Uterine smooth muscle cell (primary cell): ENCODE measurements around the gene MAPK6. TPM values are rescaled to one million over a fixed set of nuclear protein-coding genes. Genes with fewer than 3 reads are reported as not detected.

Experiments
- total RNA-seq: library from RNA; depleted of rRNA; stranded (reverse); fragments of >200 nt; gene quantifications from 2 replicates; pipeline ENCODE4 v1.2.3, GENCODE V29; 2014

MAPK6 gene
- total RNA-seq: 94.5 and 97.0 TPM in 2 replicates

DNA sequence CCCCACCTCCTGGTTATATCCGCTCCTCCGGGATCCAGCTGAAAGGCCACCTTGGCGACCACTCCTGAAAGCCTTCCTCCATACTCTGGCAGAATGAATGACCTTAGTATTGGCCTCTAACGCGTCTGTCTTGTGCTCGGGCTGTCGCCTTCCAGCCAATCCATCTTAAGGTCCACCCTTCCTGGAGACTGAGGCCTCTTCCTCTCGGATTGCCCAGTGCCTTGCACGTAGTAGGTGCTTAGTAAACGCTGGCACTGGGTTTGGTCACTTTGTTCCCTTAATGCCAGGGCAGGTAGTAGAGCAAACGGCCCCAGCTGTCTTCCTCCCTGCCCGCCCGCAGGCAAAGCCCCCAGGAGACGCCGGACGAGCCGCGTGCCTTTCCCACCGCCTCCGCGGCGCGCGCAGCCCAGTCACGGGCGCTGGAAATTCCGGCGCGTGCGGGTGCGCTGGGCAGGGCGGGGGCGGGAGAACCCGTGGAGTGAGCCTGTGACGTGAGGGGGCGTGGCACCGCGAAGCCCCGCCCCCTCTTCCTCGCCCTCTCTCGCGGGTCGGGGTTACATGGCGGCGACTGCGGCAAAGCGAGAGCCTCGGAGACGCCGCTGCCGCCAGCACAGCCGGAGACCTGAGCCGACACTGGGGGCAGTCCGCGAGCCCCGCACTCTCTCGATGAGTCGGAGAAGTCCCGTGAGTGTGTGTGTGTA lies at the start of gene MAPK6:
TSS of gene MAPK6 (plus strand) at position 527 of the 701 bp plus-strand sequence. CDS start 27,242 bp downstream, outside the sequence.

DNA sequence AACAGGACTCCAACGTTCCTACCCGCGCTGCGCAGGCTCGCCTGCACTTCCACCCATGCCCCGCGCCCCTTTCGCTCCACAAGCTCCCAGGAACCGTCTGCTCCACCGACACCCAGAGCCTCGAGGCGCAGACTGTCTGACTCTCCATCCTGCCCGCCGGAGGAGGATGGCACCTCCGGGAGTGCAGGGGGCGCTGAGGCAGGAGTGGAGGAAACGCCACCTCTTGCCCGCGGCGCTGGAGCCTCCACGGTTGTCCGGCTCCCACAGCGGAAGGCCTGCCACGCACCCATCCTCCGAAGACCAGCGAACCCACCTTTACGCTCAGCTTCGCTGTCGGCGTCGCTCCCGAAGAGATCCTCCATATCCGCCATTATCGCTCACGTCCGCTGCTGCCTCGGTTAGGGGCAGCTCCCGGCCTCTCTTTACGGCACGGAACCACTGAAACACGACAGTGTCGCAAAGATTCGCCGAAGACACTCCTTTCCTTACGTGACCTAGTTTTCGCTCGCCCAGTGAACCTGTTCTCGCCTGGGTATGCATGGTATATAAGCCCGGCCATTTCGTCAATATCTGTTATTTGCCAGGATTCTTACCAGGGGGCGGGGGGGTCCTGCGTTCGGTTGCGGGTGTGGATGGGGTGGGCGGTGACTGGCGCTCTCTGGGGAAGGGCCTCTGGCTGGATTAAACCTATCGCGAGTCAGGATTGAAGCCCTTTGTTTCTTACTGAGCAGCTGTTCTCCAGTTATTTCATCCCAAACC lies 47.5 kb upstream of the MAPK6 start, which contains the start of gene LEO1:
TSS of gene LEO1 (minus strand) at position 404 of the 759 bp plus-strand sequence. CDS start at position 371, 33 bp downstream.

Other genes starting within 250 kb of the MAPK6 start
- gene TMOD3, start 189.6 kb upstream of the MAPK6 start, total RNA-seq: 39.1 and 43.3 TPM in 2 replicates
- 34.4 and 42.7 TPM in 2 replicates for gene LEO1, start 47.4 kb upstream of the MAPK6 start, total RNA-seq
- 0.37 TPM in 1 of 2 replicates, not detected in the other for gene BCL2L10, start 93.6 kb downstream of the MAPK6 start, total RNA-seq
- 42.4 and 45.4 TPM in 2 replicates for gene GNB5, start 172.2 kb downstream of the MAPK6 start, total RNA-seq